Activated naive CD4-positive, alpha-beta T cell treated with anti-CD3 and anti-CD28 coated beads for 36 hours (primary cell): Measurements from ENCODE around the gene NDFIP1. TPM values are rescaled to one million over a fixed set of nuclear protein-coding genes. Genes with fewer than 3 reads are reported as not detected.

Source experiments
- CTCF ChIA-PET: fragments of 350-600 bp; sonication (Branson Sonifier 250); formaldehyde crosslinking; loops from one replicate; lab custom pipeline; 2021; ENCODE audit warnings: antibody characterized with exemption; lab: Charles Lee
- DNase-seq: peaks from one replicate; pipeline ENCODE4 v3.0.0-alpha.2; 2020
- H3K27ac Mint-ChIP-seq: one replicate; pipeline ENCODE4 v1.8.0; 2021; ENCODE audit warnings: mild to moderate bottlenecking, mixed read lengths
- H3K27me3 Mint-ChIP-seq: one replicate; pipeline ENCODE4 v1.8.0; 2021; ENCODE audit warnings: low read depth, mixed read lengths
- H3K36me3 Mint-ChIP-seq: one replicate; pipeline ENCODE4 v1.8.0; 2021; ENCODE audit warnings: low read depth, mixed read lengths
- H3K4me1 Mint-ChIP-seq: one replicate; pipeline ENCODE4 v1.8.0; 2021; ENCODE audit warnings: low read depth, mixed read lengths
- H3K4me3 Mint-ChIP-seq: one replicate; pipeline ENCODE4 v1.8.0; 2021; ENCODE audit warnings: mild to moderate bottlenecking, moderate library complexity, mixed read lengths
- H3K9me3 Mint-ChIP-seq: one replicate; pipeline ENCODE4 v1.8.0; 2021; ENCODE audit warnings: mixed read lengths
- intact Hi-C: fragments of 100-400 bp; cut with micrococcal nuclease; formaldehyde crosslinking; loops from one replicate; pipeline ENCODE4 v1.15.1; 2023
- total RNA-seq, 2 experiments: library from RNA; stranded (reverse); gene quantifications; one replicate each; pipeline ENCODE4 v1.2.3, GENCODE V29; 2021

Gene NDFIP1
- total RNA-seq, 2 experiments from 2014 or later: 103 to 104 TPM

DNA sequence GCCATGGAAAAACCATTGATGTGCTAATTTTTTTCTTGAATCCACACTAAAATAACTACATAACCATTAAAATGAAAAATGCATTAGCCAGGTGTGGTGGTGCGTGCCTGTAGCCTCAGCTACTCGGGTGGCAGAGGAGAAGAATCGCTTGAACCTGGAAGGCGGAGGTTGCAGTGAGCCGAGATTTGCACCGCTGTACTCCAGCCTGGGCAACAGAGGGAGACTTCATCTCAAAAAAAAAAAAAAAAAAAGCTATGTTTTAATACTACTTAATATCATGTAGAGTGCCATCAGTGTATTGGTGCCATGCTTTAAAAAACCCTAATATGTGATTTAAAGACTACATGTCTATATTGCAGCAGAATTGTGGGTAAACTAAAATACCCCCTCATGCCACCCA lies 58.9 kb downstream of the NDFIP1 start:
- no peaks in the 10 kb centered on the region for H3K4me1 Mint-ChIP-seq
- no peaks in the 10 kb centered on the region for H3K9me3 Mint-ChIP-seq
- CTCF ChIA-PET: no interaction called here
- no peak overlapping the region for H3K4me3 Mint-ChIP-seq
- peaks cover 3% of the 10 kb centered on the region for H3K36me3 Mint-ChIP-seq
- intact Hi-C loops: no loop called here
- H3K27me3 Mint-ChIP-seq: no peaks in the 10 kb centered on the region
- no peak for DNase-seq
- H3K27ac Mint-ChIP-seq: no peak overlapping the region

DNA sequence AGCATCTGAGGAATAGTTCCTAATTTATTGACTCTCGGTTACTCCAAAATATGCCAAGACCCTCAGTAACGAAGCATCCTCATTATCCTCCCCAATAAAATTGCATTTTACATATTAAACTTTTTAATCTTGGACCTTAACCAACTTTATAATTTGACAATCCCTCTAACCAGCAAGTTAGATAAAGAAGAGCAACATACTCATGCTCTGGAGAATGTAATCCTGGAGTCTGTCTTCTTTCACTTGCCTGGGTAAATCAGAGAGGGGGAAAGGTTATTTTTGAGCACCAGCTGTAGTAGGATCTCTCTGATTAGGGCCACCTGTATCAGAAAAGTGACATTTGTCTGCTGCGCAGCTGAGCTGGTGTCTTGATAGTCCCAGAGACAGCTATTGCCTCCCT lies 59.8 kb downstream of the NDFIP1 start:
- H3K27ac Mint-ChIP-seq: no peak overlapping the region
- DNase-seq: no peak
- no peak overlapping the region for H3K4me3 Mint-ChIP-seq
- H3K27me3 Mint-ChIP-seq: no peaks in the 10 kb centered on the region
- CTCF ChIA-PET: interaction anchor here (0.5 kb wide), 1 partner anchor 28 kb away, joined by 3 read pairs; no protein-coding TSS in a partner anchor
- H3K4me1 Mint-ChIP-seq: no peaks in the 10 kb centered on the region
- no peaks in the 10 kb centered on the region for H3K9me3 Mint-ChIP-seq
- no peaks in the 10 kb centered on the region for H3K36me3 Mint-ChIP-seq
- intact Hi-C loops: no loop called here

DNA sequence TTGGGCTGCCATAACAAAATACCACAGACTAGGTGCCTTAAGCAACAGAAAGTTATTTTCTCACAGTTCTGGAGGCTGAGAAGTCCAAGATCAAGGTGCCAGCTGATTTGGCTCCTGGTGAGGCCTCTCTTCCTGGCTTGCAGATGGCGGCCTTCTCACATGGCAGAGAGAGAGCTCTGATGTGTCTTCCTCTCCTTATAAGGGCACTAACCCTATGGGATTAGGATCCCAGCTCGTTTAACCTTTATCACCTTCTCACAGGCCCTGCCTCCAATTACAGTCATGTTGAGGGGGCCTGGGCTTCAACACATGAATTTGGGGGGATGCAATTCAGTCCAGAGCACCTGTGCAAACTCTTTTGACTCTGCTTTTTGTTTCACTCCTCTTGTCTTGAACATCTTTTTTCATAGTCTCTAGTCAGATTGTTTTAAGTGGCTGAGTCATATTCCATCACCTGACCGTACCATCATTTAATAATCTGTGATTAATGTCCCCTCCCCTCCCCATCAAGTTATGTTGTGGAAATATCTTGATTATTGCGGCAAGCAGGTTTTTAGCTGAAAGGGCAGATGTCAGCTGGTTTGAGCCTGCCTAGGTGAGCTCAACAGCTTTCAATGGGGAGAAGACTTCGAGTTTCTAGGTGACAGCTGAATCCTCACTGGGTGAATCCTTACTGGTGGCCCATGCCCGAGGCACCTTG lies 61.8 kb downstream of the NDFIP1 start:
- Mint-ChIP-seq H3K9me3 (no peaks in the 10 kb centered on the region), H3K27ac (no peak overlapping the region), H3K4me1 (no peaks in the 10 kb centered on the region), H3K4me3 (no peak overlapping the region), H3K36me3 (no peaks in the 10 kb centered on the region), H3K27me3 (peaks cover 2% of the 10 kb centered on the region)
- CTCF ChIA-PET: interaction anchor here (0.6 kb wide), 1 partner anchor 710 kb away, joined by 3 read pairs; no protein-coding TSS in a partner anchor
- intact Hi-C loops: no loop called here
- DNase-seq: no peak

DNA sequence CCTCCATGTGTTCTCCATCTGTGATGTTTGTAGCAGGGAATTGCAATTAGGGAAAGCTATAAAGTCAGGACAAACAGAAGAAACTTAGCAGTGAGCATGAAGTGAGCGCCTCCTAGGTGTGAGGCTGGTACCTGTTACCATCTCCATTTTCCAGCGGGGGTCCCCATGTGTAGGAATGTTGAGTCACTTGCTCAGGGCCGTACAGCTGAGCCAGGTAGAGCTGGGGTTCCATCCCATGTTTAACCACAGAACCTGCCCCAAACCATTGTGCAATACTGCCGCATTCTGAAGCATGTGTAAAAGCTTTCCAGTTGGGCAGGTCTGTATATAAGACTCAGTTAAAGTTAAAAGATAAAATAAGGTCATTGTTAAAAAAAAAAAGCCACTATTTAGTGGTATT lies 62.7 kb downstream of the NDFIP1 start:
- intact Hi-C loops: no loop called here
- H3K27ac Mint-ChIP-seq: no peak overlapping the region
- no peaks in the 10 kb centered on the region for H3K4me1 Mint-ChIP-seq
- H3K4me3 Mint-ChIP-seq: no peak overlapping the region
- peaks cover 2% of the 10 kb centered on the region for H3K27me3 Mint-ChIP-seq
- no peaks in the 10 kb centered on the region for H3K9me3 Mint-ChIP-seq
- no peak for DNase-seq
- no peaks in the 10 kb centered on the region for H3K36me3 Mint-ChIP-seq
- CTCF ChIA-PET: interaction anchor here (0.5 to 0.7 kb wide), 6 partner anchors 151 to 1291 kb away, joined by 3 read pairs; no protein-coding TSS in a partner anchor

DNA sequence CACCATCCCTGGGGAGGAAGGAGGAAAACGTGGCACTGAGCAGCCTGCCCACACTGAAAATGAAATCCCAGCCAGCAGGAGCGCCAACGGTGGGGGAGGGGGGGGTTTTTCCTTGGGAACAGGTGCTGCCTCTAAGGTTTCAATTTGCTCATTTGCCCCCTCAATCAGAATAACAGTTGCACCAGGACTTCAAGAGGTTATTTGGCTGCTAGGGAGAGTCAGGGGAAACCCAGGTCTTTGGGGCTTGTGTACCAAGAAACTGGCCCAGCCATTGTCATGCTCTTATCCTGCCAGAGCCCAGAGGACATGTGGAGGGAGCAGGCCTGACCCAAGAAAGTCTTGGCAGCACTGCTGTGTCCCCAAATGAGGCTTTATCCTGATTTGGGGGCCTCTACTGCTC lies 66.5 kb downstream of the NDFIP1 start:
- CTCF ChIA-PET: interaction anchor here (1.2 kb wide), 1 partner anchor 184 kb away, joined by 3 read pairs; no protein-coding TSS in a partner anchor

DNA sequence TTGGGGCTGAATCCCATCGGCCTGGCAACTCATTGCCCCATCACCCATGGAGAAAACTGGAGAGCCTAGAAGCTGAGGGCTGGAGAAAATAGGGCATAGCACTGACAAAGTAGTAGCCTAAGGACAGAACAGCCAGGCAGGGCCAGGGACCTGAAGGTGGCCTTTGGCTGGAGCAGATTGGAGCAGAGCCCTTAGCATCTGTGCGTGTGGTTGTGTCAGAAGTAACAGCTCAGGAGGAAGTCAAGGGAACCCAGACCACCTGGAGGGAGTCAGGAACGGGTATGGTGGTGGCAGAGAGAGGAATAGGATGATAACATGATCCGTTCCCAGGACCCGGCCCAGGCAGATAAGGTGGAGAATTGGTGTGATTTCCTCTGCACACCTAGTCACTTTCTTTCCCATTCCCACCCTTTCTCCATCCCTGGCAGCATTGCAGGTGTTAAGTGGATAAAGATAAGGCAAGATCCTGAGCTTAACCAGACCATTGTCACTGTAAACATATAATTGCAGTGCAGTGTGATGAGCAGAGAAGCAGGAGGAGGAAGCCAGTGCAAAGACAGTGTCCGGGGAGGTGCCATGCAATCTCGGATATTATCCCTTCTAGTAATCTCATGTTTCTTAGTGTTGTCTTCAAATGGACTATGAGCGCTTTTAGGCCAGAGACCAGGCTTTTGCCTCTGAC lies 67.0 kb downstream of the NDFIP1 start:
- H3K27ac Mint-ChIP-seq: no peak overlapping the region
- CTCF ChIA-PET: interaction anchor here (1.3 kb wide), 1 partner anchor 12 kb away, joined by 4 read pairs; no protein-coding TSS in a partner anchor
- no peak overlapping the region for H3K4me3 Mint-ChIP-seq
- peaks cover 2% of the 10 kb centered on the region for H3K27me3 Mint-ChIP-seq
- no peaks in the 10 kb centered on the region for H3K9me3 Mint-ChIP-seq
- no peaks in the 10 kb centered on the region for H3K36me3 Mint-ChIP-seq
- no peaks in the 10 kb centered on the region for H3K4me1 Mint-ChIP-seq
- no peak for DNase-seq
- intact Hi-C loops: no loop called here

More for the DNA sequence above, 66.5 kb downstream of the NDFIP1 start:
- no peak for DNase-seq
- no peaks in the 10 kb centered on the region for H3K9me3 Mint-ChIP-seq
- no peaks in the 10 kb centered on the region for H3K4me1 Mint-ChIP-seq
- H3K27me3 Mint-ChIP-seq: peaks cover 2% of the 10 kb centered on the region
- H3K27ac Mint-ChIP-seq: no peak overlapping the region
- no peak overlapping the region for H3K4me3 Mint-ChIP-seq
- H3K36me3 Mint-ChIP-seq: no peaks in the 10 kb centered on the region
- intact Hi-C loops: no loop called here

DNA sequence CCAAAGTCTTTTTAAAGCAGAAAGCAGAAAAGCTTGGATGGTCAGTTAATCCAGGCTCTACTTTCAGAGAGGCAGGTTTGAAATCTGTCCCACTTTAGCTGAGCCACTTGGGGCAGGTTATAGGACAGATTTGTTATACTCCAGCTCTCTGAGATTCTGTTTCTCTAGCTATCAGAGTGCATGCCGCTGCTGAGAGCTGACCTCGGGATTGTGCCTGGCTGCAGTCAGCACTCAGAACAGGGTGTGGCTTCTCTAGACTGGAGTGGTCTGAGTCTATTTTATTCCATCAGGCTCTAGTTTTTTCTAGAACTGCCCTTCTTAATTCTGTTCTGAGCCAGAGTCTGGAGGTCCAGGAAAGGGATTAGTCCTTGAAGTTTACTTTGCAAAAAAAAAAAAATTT lies 67.7 kb downstream of the NDFIP1 start:
- Mint-ChIP-seq H3K27ac (no peak overlapping the region), H3K9me3 (no peaks in the 10 kb centered on the region), H3K36me3 (no peaks in the 10 kb centered on the region), H3K4me3 (no peak overlapping the region), H3K27me3 (peaks cover 2% of the 10 kb centered on the region), H3K4me1 (no peaks in the 10 kb centered on the region)
- intact Hi-C loops: no loop called here
- CTCF ChIA-PET: interaction anchor here (1.3 to 1.4 kb wide), 2 partner anchors 11 to 25 kb away, joined by 3 to 4 read pairs; no protein-coding TSS in a partner anchor
- DNase-seq: no peak

DNA sequence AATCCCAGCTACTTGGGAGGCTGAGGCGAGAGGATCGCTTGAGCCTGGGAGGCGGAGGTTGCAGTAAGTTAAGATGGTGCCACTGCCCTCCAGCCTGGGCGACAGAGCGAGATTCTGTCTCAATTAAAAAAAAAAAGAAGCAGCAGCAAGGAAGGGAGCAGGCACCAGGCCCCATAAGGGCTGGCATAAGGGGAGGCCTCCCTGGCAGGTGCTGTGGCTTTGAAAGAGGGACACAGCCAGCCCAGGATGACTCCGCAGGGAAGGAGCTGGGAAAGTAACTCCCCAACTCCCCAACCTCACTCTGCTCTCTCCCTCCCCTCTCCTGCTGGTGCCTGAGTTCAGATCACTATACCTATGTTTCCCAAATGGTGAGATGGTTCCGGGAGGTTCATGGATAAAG lies 70.1 kb downstream of the NDFIP1 start:
- CTCF ChIA-PET: no interaction called here

DNA sequence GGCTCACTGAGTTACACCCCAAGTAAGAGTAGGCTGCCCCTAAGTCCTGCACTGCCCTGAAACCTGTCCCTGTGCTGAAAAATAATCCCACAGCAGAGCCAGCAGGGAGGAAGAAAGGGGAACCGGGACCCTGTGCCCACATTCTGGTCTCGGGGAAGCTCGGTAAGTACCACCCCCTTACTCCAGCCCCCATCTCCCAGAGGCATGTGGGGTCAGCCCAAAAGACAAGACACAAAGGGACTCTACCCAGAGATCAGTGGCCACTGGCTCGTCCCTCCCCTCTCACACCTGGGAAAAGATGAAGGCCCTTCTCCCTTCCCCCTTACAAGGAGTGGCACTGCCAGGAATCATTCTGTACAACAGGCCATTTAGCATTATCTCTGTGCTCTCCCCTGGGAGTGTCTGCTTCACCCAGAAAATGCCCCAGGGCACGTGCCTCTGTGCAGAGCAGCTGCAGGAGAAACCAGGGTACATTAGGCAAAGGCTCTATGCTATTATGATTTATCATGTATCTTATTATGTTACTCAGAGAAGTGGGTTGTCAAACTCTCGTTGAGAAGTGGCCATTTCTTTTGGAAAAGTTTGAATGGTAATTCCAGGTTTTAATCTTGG lies 71.3 kb downstream of the NDFIP1 start:
- Mint-ChIP-seq H3K27me3 (no peaks in the 10 kb centered on the region), H3K9me3 (no peaks in the 10 kb centered on the region), H3K36me3 (no peaks in the 10 kb centered on the region), H3K4me3 (no peak overlapping the region), H3K27ac (no peak overlapping the region), H3K4me1 (no peaks in the 10 kb centered on the region)
- intact Hi-C loops: no loop called here
- DNase-seq: no peak
- CTCF ChIA-PET: no interaction called here

More for the DNA sequence above, 70.1 kb downstream of the NDFIP1 start:
- H3K4me1 Mint-ChIP-seq: no peaks in the 10 kb centered on the region
- peaks cover 2% of the 10 kb centered on the region for H3K27me3 Mint-ChIP-seq
- no peaks in the 10 kb centered on the region for H3K36me3 Mint-ChIP-seq
- H3K9me3 Mint-ChIP-seq: no peaks in the 10 kb centered on the region
- H3K4me3 Mint-ChIP-seq: no peak overlapping the region
- DNase-seq: no peak
- intact Hi-C loops: no loop called here
- H3K27ac Mint-ChIP-seq: no peak overlapping the region

DNA sequence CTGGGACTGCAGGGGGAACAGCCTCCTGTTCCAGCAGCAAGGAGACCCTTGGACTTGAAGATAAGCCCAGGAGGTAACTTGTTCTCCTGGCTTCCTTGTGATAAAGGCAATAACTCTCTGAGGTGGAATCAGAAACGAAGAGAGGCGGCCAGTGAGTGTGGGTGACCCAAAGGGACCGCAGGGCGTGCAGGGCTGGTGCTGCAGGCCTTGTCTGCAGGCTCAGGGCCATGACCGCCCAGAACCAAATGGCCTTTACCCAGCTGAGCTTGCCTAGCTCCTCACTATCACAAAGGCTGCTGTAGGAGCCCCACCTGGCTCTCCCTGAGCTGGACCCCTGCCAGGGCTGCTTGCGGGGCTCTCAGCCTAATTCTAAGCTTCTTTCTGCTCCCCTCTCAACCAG lies 72.5 kb downstream of the NDFIP1 start:
- no peak overlapping the region for H3K4me3 Mint-ChIP-seq
- H3K9me3 Mint-ChIP-seq: no peaks in the 10 kb centered on the region
- no peaks in the 10 kb centered on the region for H3K36me3 Mint-ChIP-seq
- no peaks in the 10 kb centered on the region for H3K4me1 Mint-ChIP-seq
- no peak overlapping the region for H3K27ac Mint-ChIP-seq
- H3K27me3 Mint-ChIP-seq: no peaks in the 10 kb centered on the region
- no peak for DNase-seq
- intact Hi-C loops: no loop called here
- CTCF ChIA-PET: no interaction called here

DNA sequence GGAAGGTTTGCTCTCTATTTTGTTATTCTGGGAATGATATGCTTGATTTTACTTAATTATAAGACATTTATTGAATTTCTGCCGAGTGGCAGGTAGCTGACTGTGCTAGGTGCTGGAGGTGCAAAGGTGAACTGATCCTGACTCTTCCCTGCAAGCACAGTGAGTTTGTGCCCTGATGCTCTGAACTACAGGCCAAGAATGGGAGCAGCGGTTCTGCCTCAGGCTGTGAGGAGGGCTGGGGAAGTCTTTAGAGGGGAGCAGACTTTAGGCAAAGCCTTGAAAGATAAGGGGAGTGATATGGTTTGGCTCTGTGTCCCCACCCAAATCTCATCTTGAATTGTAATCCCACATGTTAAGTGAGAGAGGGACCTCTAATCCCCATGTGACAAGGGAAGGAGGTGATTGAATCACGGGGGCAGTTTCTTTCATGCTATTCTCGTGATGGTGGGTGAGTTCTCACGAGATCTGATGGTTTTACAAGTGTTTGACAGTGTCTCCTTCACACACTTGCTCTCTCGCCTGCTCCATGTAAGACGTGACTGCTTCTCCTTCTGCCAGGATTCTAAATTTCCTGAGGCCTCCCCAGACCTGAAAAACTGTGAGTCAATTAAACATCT lies 73.1 kb downstream of the NDFIP1 start:
- Mint-ChIP-seq H3K4me1 (no peaks in the 10 kb centered on the region), H3K27me3 (no peaks in the 10 kb centered on the region), H3K4me3 (no peak overlapping the region), H3K36me3 (no peaks in the 10 kb centered on the region), H3K9me3 (no peaks in the 10 kb centered on the region), H3K27ac (no peak overlapping the region)
- intact Hi-C loops: no loop called here
- CTCF ChIA-PET: no interaction called here
- DNase-seq: no peak

DNA sequence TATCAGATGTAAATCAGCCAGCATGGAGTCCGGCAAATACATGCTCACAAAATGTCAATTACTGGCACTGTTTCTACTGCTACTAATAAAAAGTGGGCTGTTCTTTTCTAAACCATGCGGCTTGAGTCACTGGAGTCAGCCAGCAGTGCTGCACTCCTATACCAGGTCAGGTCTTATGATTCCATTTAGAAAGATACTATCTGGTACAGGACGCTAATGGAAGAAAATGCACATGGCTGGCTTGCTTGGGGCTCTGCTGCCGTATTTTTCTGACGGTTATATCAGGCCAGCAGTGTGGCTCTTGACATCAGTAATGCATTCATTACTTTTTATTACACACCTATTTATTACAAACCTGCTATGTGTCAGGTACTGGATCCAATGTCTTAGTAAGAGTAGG lies 74.3 kb downstream of the NDFIP1 start:
- H3K27me3 Mint-ChIP-seq: no peaks in the 10 kb centered on the region
- H3K9me3 Mint-ChIP-seq: no peaks in the 10 kb centered on the region
- H3K36me3 Mint-ChIP-seq: no peaks in the 10 kb centered on the region
- intact Hi-C loops: no loop called here
- H3K4me1 Mint-ChIP-seq: no peaks in the 10 kb centered on the region
- no peak for DNase-seq
- no peak overlapping the region for H3K27ac Mint-ChIP-seq
- H3K4me3 Mint-ChIP-seq: no peak overlapping the region
- CTCF ChIA-PET: interaction anchor here (0.7 to 1.0 kb wide), 2 partner anchors 132 to 191 kb away, joined by 3 read pairs; no protein-coding TSS in a partner anchor
